ENCODE data around the gene CIDEC.
A peak's percentile ranks its signal among the peaks of the same experiment; 100 is the strongest.

CIDEC gene

GRCh38 chr3:9826815-9827573 is 53.1 kb downstream of the CIDEC start:
- Mint-ChIP-seq H3K27me3 (ENCODE audit: low read depth) (no peaks in the 10 kb centered on the region), H3K4me1 (no peaks in the 10 kb centered on the region), H3K9me3 (no peaks in the 10 kb centered on the region), H3K36me3 (ENCODE audit: low read depth) (peaks cover 4% of the 10 kb centered on the region), H3K27ac (no peak overlapping the region), H3K4me3 (no peak overlapping the region)
- TF ChIP-seq CTCF (IDR thresholded peaks at IDR 0.05; ENCODE audit: unreplicated experiment in 3 of 3) = peak in 2 of 3 experiments; percentile 8 to 20

- no peak overlapping the region for H3K4me3 Mint-ChIP-seq
- H3K27me3 Mint-ChIP-seq (ENCODE audit: low read depth) = no peaks in the 10 kb centered on the region
- H3K36me3 Mint-ChIP-seq (ENCODE audit: low read depth) = no peaks in the 10 kb centered on the region
- TF ChIP-seq CTCF (IDR thresholded peaks at IDR 0.05; ENCODE audit: unreplicated experiment in 3 of 3) = no peak
- H3K27ac Mint-ChIP-seq = no peak overlapping the region
- H3K9me3 Mint-ChIP-seq = no peaks in the 10 kb centered on the region
- no peaks in the 10 kb centered on the region for H3K4me1 Mint-ChIP-seq
These were observed 54.5 kb downstream of the CIDEC start for GRCh38 chr3:9825451-9826040.

GRCh38 chr3:9820946-9821345 is 59.1 kb downstream of the CIDEC start:
- peaks cover 6% of the 10 kb centered on the region for H3K36me3 Mint-ChIP-seq (ENCODE audit: low read depth)
- H3K4me3 Mint-ChIP-seq = no peak overlapping the region
- H3K4me1 Mint-ChIP-seq = no peaks in the 10 kb centered on the region
- no peaks in the 10 kb centered on the region for H3K9me3 Mint-ChIP-seq
- peak in 2 of 3 experiments; percentile 29 to 39 for TF ChIP-seq CTCF (IDR thresholded peaks at IDR 0.05; ENCODE audit: unreplicated experiment in 3 of 3)
- no peak overlapping the region for H3K27ac Mint-ChIP-seq
- no peaks in the 10 kb centered on the region for H3K27me3 Mint-ChIP-seq (ENCODE audit: low read depth)

- TF ChIP-seq CTCF (IDR thresholded peaks at IDR 0.05; ENCODE audit: unreplicated experiment in 3 of 3) = no peak
- Mint-ChIP-seq H3K36me3 (ENCODE audit: low read depth) (peaks cover 6% of the 10 kb centered on the region), H3K27me3 (ENCODE audit: low read depth) (no peaks in the 10 kb centered on the region), H3K27ac (no peak overlapping the region), H3K4me3 (no peak overlapping the region), H3K4me1 (no peaks in the 10 kb centered on the region), H3K9me3 (no peaks in the 10 kb centered on the region)
These were observed 59.5 kb downstream of the CIDEC start for GRCh38 chr3:9820543-9820942.

GRCh38 chr3:9818666-9819335 is 61.3 kb downstream of the CIDEC start:
- Mint-ChIP-seq H3K36me3 (ENCODE audit: low read depth) (peaks cover 6% of the 10 kb centered on the region), H3K27ac (no peak overlapping the region), H3K4me3 (no peak overlapping the region), H3K27me3 (ENCODE audit: low read depth) (no peaks in the 10 kb centered on the region), H3K4me1 (no peaks in the 10 kb centered on the region), H3K9me3 (no peaks in the 10 kb centered on the region)
- no peak for TF ChIP-seq CTCF (IDR thresholded peaks at IDR 0.05; ENCODE audit: unreplicated experiment in 3 of 3)
